H9 (cell line): ENCODE data around the gene CD320. TPM values are rescaled to one million over a fixed set of nuclear protein-coding genes. Genes with fewer than 3 reads are reported as not detected.

Experiments used
- DNase-seq: peaks from one replicate; pipeline ENCODE4 v3.0.0-alpha.2; 2017
- H2AFZ ChIP-seq: one replicate; pipeline ENCODE4 v1.6.1; 2013; ENCODE audit warnings: mild to moderate bottlenecking, low read length, control low read depth, moderate library complexity
- H2AK5ac ChIP-seq: 2 replicates; pipeline ENCODE4 v1.6.1; 2013; ENCODE audit warnings: low read length, control low read depth, mixed read lengths; ENCODE audit not compliant: insufficient read length
- H2BK120ac ChIP-seq: one replicate; pipeline ENCODE4 v1.6.1; 2013; ENCODE audit warnings: low read depth, mild to moderate bottlenecking, low read length, control low read depth, inconsistent platforms; ENCODE audit not compliant: poor library complexity, severe bottlenecking
- H2BK12ac ChIP-seq: 2 replicates; pipeline ENCODE4 v1.6.1; 2013; ENCODE audit warnings: low read length, control low read depth, mixed read lengths, low read depth; ENCODE audit not compliant: insufficient read length
- H2BK15ac ChIP-seq: 2 replicates; pipeline ENCODE4 v1.6.1; 2013; ENCODE audit warnings: low read depth, low read length, control low read depth
- H2BK20ac ChIP-seq: one replicate; pipeline ENCODE4 v1.6.1; 2013; ENCODE audit warnings: low read depth, mild to moderate bottlenecking, low read length, control low read depth, inconsistent platforms; ENCODE audit not compliant: poor library complexity, severe bottlenecking
- H2BK5ac ChIP-seq: 2 replicates; pipeline ENCODE4 v1.6.1; 2013; ENCODE audit warnings: low read length, control low read depth, mixed read lengths; ENCODE audit not compliant: insufficient read length
- H3K14ac ChIP-seq: 2 replicates; pipeline ENCODE4 v1.6.1; 2013; ENCODE audit warnings: low read length, control low read depth; ENCODE audit not compliant: insufficient read depth
- H3K18ac ChIP-seq: 2 replicates; pipeline ENCODE4 v1.6.1; 2013; ENCODE audit warnings: low read depth, mild to moderate bottlenecking, mixed read lengths, low read length, control low read depth; ENCODE audit not compliant: insufficient read length
- H3K23ac ChIP-seq: 2 replicates; pipeline ENCODE4 v1.6.1; 2013; ENCODE audit warnings: low read length, control low read depth, mixed read lengths, low read depth; ENCODE audit not compliant: insufficient read length
- H3K23me2 ChIP-seq: 2 replicates; pipeline ENCODE4 v1.6.1; 2013; ENCODE audit warnings: low read depth, mild to moderate bottlenecking, mixed read lengths, low read length, control low read depth; ENCODE audit not compliant: insufficient read length, poor library complexity, severe bottlenecking
- H3K27ac ChIP-seq: 2 replicates; pipeline ENCODE4 v1.5.1; 2013; ENCODE audit warnings: low read length, control low read depth, mixed read lengths, low read depth; ENCODE audit not compliant: insufficient read length
- H3K27me3 ChIP-seq: 2 replicates; pipeline ENCODE4 v1.6.1; 2013; ENCODE audit warnings: low read length, control low read depth, inconsistent platforms; ENCODE audit not compliant: insufficient read depth
- H3K4ac ChIP-seq: 2 replicates; pipeline ENCODE4 v1.6.1; 2013; ENCODE audit warnings: low read depth, mild to moderate bottlenecking, control low read depth, inconsistent platforms, low read length, moderate library complexity
- H3K4me1 ChIP-seq: 2 replicates; pipeline ENCODE4 v1.6.1; 2013; ENCODE audit warnings: low read length, control low read depth, inconsistent platforms; ENCODE audit not compliant: insufficient read depth
- H3K4me2 ChIP-seq: 2 replicates; pipeline ENCODE4 v1.6.1; 2013; ENCODE audit warnings: low read length, control low read depth, mixed read lengths; ENCODE audit not compliant: insufficient read length, insufficient read depth
- H3K56ac ChIP-seq: 2 replicates; pipeline ENCODE4 v1.6.1; 2013; ENCODE audit warnings: low read depth, mild to moderate bottlenecking, mixed read lengths, low read length, control low read depth; ENCODE audit not compliant: insufficient read length
- H3K79me1 ChIP-seq: 2 replicates; pipeline ENCODE4 v1.6.1; 2013; ENCODE audit warnings: low read depth, mild to moderate bottlenecking, moderate library complexity, low read length, control low read depth, inconsistent platforms; ENCODE audit not compliant: insufficient read depth, poor library complexity, severe bottlenecking
- H3K79me2 ChIP-seq: 2 replicates; pipeline ENCODE4 v1.6.1; 2013; ENCODE audit warnings: low read length, control low read depth, inconsistent platforms; ENCODE audit not compliant: insufficient read depth
- H3K9ac ChIP-seq: 2 replicates; pipeline ENCODE4 v1.6.1; 2013; ENCODE audit warnings: low read length, control low read depth, mixed read lengths; ENCODE audit not compliant: insufficient read length; ENCODE audit errors: extremely low read depth
- H3K9me3 ChIP-seq: one replicate; pipeline ENCODE4 v1.6.1; 2013; ENCODE audit warnings: low read depth, low read length, inconsistent platforms; ENCODE audit not compliant: control insufficient read depth
- H3T11ph ChIP-seq: one replicate; pipeline ENCODE4 v1.6.1; 2013; ENCODE audit warnings: mild to moderate bottlenecking, low read length, control low read depth, inconsistent platforms
- H4K20me1 ChIP-seq: one replicate; pipeline ENCODE4 v1.6.1; 2013; ENCODE audit not compliant: control insufficient read depth, insufficient read length, insufficient read depth
- H4K5ac ChIP-seq: 2 replicates; pipeline ENCODE4 v1.6.1; 2013; ENCODE audit warnings: low read depth, mild to moderate bottlenecking, mixed read lengths, low read length, control low read depth; ENCODE audit not compliant: insufficient read length
- H4K8ac ChIP-seq: replicated peaks from 2 replicates; pipeline ENCODE4 v1.6.1; 2013; ENCODE audit warnings: low read length, control low read depth, mixed read lengths, low read depth; ENCODE audit not compliant: insufficient read length
- H4K91ac ChIP-seq: 2 replicates; pipeline ENCODE4 v1.6.1; 2013; ENCODE audit warnings: low read depth, mild to moderate bottlenecking, moderate library complexity, mixed read lengths, low read length, control low read depth; ENCODE audit not compliant: insufficient read length
- H3K27ac Mint-ChIP-seq, 3 experiments: 2 replicates in 2 of 3; 3 replicates in 1 of 3; pipeline ENCODE4 v1.8.0; 2020 to 2021; ENCODE audit warnings: mixed read lengths in 3 of 3, mild to moderate bottlenecking in 1 of 3, moderate library complexity in 1 of 3
- H3K27me3 Mint-ChIP-seq: 2 replicates; pipeline ENCODE4 v1.8.0; 2021; ENCODE audit warnings: low read depth, mild to moderate bottlenecking, moderate library complexity, mixed read lengths
- H3K36me3 Mint-ChIP-seq, 3 experiments: 2 replicates in 2 of 3; 3 replicates in 1 of 3; pipeline ENCODE4 v1.8.0; 2020 to 2021; ENCODE audit warnings: low read depth in 3 of 3, mixed read lengths in 3 of 3; ENCODE audit not compliant: insufficient read depth in 1 of 3
- H3K4me1 Mint-ChIP-seq, 2 experiments: 2 replicates each; pipeline ENCODE4 v1.8.0; 2020; ENCODE audit warnings: mixed read lengths in 2 of 2
- H3K4me3 Mint-ChIP-seq, 2 experiments: 2 replicates in 1 of 2; 3 replicates in 1 of 2; pipeline ENCODE4 v1.8.0; 2020 to 2021; ENCODE audit warnings: mild to moderate bottlenecking in 2 of 2, mixed read lengths in 2 of 2, moderate library complexity in 1 of 2
- H3K9me3 Mint-ChIP-seq, 2 experiments: 2 replicates in 1 of 2; 3 replicates in 1 of 2; pipeline ENCODE4 v1.8.0; 2020; ENCODE audit warnings: mild to moderate bottlenecking in 2 of 2, mixed read lengths in 2 of 2, moderate library complexity in 1 of 2
- WGBS: extraction: QIAGEN DNeasy Blood & Tissue Kit; methylation state at CpG from one replicate; pipeline ENCODE4 v1.1.7; 2013; ENCODE audit warnings: missing lambda C conversion rate, low lambda C conversion rate, mixed read lengths; ENCODE audit not compliant: insufficient read length; ENCODE audit errors: extremely low coverage; 5-methylcytosine and 5-hydroxymethylcytosine counted together
- long read RNA-seq: library from polyadenylated mRNA; unstranded; transcript quantifications from one replicate; pipeline ENCODE4 v2.0.0, GENCODE V29; 2020
- total RNA-seq: library from RNA; stranded (reverse); gene quantifications from 2 replicates; pipeline ENCODE4 v1.2.1, GENCODE V29; 2021
- TF ChIP-seq, protein P1 (sequence below): fragments of 200-600 bp; sonication (generic); conservative IDR thresholded peaks from 3 replicates; pipeline ENCODE4 v1.8.0; 2021; ENCODE audit warnings: antibody characterized with exemption, mild to moderate bottlenecking

The CD320 gene
- total RNA-seq, result 68.1 and 72.1 TPM in 2 replicates
- long read RNA-seq, transcript CD320-201 (5 exons, 1,250 nt), result major isoform, 453 of 487 reads
- long read RNA-seq, partial matches to known transcripts, result 2 of 487 reads
- long read RNA-seq, other reads (novel, unspliced or antisense), result 26 of 487 reads

GRCh38 chr19:8307965-8308866 lies at the start of gene CD320:
Gene CD320 (minus strand): TSS chr19:8308358. CDS start chr19:8308290, 68 bp downstream.
- no peak within 1 kb of the TSS for H2AK5ac ChIP-seq
- H3K23me2 ChIP-seq, result peaks cover 11% of the 10 kb centered on the region
- H3K27me3 Mint-ChIP-seq, result no peaks in the 10 kb centered on the region
- no peak within 1 kb of the TSS; the same call in 1 of the 2 replicates for H3K4ac ChIP-seq
- peak within 1 kb of the TSS; percentile 63 to 98 (median 94); a peak in 6 of 7 replicates for H3K27ac Mint-ChIP-seq
- no peak within 1 kb of the TSS for H4K8ac ChIP-seq
- H4K20me1 ChIP-seq, result no peaks in the 10 kb centered on the region
- H2BK12ac ChIP-seq, result no peak within 1 kb of the TSS
- no peaks in the 10 kb centered on the region for H3K4me1 ChIP-seq
- peak within 1 kb of the TSS; percentile 2 for H4K91ac ChIP-seq
- H2BK15ac ChIP-seq, result no peak within 1 kb of the TSS
- TF ChIP-seq, protein P1, sequence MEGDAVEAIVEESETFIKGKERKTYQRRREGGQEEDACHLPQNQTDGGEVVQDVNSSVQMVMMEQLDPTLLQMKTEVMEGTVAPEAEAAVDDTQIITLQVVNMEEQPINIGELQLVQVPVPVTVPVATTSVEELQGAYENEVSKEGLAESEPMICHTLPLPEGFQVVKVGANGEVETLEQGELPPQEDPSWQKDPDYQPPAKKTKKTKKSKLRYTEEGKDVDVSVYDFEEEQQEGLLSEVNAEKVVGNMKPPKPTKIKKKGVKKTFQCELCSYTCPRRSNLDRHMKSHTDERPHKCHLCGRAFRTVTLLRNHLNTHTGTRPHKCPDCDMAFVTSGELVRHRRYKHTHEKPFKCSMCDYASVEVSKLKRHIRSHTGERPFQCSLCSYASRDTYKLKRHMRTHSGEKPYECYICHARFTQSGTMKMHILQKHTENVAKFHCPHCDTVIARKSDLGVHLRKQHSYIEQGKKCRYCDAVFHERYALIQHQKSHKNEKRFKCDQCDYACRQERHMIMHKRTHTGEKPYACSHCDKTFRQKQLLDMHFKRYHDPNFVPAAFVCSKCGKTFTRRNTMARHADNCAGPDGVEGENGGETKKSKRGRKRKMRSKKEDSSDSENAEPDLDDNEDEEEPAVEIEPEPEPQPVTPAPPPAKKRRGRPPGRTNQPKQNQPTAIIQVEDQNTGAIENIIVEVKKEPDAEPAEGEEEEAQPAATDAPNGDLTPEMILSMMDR, result no peak
- H3K36me3 Mint-ChIP-seq, result peaks cover 28 to 31% (median 28%) of the 10 kb centered on the region in 3 experiments
- H3K27ac ChIP-seq, result no peak within 1 kb of the TSS
- H3T11ph ChIP-seq, result no peak within 1 kb of the TSS
- DNase-seq, result peak; percentile 87
- H3K4me1 Mint-ChIP-seq, result peaks cover 22 to 30% of the 10 kb centered on the region in 2 experiments
- H3K27me3 ChIP-seq, result no peaks in the 10 kb centered on the region
- H2AFZ ChIP-seq, result no peak within 1 kb of the TSS
- no peaks in the 10 kb centered on the region for H3K9me3 ChIP-seq
- no peak within 1 kb of the TSS for H2BK120ac ChIP-seq
- H2BK5ac ChIP-seq, result no peak within 1 kb of the TSS
- no peaks in the 10 kb centered on the region for H3K79me1 ChIP-seq
- H3K9ac ChIP-seq, result peak within 1 kb of the TSS; percentile 63
- no CpG with 5 or more reads among the region's 63 CpGs for whole genome bisulfite sequencing
- H3K14ac ChIP-seq, result peak within 1 kb of the TSS; percentile 93
- peak within 1 kb of the TSS; percentile 92 for H3K4me2 ChIP-seq
- H3K23ac ChIP-seq, result no peak within 1 kb of the TSS
- no peak within 1 kb of the TSS for H4K5ac ChIP-seq
- peak within 1 kb of the TSS; percentile 89 to 99 for H3K4me3 Mint-ChIP-seq
- no peaks in the 10 kb centered on the region; the same call in 1 of the 2 replicates for H3K79me2 ChIP-seq
- H3K9me3 Mint-ChIP-seq, result no peaks in the 10 kb centered on the region
- H3K56ac ChIP-seq, result no peak within 1 kb of the TSS
- peak within 1 kb of the TSS; percentile 41 for H3K18ac ChIP-seq
- no peak within 1 kb of the TSS for H2BK20ac ChIP-seq
